Activated T-cell treated with anti-CD3 and anti-CD28 coated beads for 1 hour (primary cell): Measurements from ENCODE around the gene TTBK1.
A peak's percentile ranks its signal among the peaks of the same experiment; 100 is the strongest.

ENCODE experiments used
- DNase-seq: peaks from one replicate; pipeline ENCODE4 v3.0.0-alpha.2; 2020; ENCODE audit warnings: low read depth

Gene TTBK1

DNA sequence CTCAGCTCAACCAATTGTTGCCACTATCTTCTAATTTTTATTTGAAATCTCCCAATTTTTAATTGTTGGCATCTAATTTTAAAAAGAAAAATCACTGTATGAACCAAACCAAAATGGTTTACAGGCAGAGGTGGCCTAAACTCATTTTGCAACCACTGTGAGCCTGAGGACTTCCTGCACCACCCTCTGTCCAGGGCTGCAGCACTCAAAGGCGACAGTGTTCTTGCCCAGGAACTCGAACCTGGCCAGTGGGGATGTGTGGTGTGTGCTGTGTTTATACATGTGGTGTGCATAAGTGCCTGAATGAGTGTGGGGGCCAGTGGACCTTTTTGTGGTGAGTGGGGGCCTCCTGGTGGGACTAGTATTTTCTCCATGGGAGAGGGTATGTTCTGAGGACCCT lies 30.4 kb downstream of the TTBK1 start:
- no peak for DNase-seq

DNA sequence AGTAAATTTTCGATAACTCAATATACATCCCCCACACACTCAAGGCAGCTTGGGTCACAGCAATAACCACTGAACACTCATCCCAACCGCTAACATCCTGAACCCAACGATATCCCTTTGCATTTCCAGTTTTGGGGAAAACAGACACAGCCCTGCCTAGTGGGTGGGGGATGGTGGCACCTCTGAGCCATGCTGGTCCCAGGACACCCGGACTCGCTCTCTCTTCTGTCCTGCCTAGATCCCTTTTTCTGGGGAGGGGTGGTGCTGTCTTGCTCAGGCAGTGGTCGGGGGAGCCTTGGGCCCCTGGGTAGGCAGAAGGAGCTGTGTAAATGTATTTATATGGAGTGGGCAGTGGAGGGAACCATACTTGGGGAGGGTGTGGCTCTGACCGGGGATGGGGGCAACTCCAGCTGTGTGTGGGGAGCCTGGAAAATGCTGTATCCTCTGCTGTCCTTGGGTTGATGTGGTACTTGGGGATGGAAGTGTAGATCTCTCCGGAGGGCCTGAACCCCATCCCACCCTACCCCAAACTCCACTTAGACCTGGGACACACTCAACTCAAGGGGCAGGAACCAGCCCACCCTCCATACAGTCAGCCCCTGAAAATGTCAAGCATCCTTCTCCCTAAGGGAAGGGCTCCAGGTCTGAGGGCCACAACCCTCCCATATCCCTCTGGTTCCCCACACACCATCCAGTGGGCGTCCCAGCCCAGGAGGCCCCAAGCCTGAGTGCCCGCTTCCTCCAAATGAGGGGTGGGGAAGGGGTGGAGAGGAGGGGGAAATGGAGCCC lies 31.0 kb downstream of the TTBK1 start:
- no peak for DNase-seq

DNA sequence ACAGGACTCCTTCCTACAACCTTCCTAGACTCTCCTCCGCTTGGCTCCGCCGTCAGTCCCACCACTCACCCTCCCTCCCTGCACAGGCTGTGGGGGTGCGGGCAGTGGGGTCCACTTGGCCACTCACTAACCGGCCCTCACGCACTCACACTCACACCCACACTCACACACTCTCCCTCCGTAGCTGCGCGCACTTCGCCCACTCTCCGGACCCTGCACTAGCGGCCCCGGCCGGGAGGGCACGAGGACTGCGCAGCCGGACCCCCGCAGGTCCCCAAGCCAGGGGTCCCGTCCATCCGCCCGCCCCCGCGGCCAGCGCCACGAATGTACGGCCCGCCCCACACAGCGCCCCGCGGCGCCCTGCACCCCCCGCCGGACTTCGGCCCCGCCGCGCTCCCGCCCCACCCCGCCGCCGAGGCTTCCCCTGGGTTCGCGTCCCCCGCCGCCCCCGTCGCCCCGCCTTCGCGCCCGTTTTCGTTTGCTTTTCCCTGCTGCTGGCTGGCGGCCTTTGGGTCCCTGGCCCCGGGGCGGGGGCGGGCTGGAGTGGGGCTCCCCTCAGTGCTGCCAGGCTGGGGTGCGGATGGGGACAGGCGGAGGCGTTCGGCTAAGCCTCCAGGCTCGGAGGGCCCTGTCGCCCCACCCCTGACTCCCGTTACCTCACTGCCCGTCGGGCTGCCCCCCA lies 31.8 kb downstream of the TTBK1 start:
- peak; percentile 16 for DNase-seq

DNA sequence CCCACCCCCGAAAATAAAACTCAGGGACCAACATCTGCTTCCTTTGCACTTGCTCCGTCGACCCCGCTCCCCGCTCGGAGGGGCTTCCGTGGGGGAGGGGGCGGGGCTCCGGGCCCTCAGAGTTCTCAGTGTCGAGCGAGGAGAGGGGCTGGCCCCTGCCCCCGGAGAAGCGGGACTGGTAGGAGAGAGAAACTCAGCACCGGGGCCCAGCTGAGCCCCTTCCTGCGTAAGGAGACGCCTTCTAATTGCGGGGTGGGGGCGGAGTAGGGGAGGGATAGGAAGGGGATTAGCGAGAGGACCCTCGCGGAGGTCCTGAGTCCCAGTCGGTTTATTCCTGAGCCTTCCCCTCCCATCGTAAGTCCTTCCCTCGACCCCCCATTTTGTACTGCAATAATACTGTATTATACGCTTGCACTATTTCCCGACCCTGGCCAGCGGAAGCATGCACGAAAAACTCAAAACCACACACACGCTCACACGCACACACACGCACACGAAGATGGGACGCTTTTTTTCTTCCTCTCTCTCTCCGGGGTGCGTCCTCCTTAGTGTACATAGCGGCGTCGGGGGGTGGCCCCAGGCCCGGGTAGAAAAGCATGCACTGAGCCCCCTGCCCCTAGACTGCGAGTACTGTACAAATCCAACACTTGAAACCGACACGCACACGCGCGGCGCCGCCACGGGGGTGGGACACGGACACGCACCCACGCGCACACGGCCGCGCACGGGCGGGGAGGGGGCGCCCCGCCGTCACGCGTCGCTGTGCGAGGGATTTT lies 32.7 kb downstream of the TTBK1 start:
- DNase-seq = peak; percentile 14

DNA sequence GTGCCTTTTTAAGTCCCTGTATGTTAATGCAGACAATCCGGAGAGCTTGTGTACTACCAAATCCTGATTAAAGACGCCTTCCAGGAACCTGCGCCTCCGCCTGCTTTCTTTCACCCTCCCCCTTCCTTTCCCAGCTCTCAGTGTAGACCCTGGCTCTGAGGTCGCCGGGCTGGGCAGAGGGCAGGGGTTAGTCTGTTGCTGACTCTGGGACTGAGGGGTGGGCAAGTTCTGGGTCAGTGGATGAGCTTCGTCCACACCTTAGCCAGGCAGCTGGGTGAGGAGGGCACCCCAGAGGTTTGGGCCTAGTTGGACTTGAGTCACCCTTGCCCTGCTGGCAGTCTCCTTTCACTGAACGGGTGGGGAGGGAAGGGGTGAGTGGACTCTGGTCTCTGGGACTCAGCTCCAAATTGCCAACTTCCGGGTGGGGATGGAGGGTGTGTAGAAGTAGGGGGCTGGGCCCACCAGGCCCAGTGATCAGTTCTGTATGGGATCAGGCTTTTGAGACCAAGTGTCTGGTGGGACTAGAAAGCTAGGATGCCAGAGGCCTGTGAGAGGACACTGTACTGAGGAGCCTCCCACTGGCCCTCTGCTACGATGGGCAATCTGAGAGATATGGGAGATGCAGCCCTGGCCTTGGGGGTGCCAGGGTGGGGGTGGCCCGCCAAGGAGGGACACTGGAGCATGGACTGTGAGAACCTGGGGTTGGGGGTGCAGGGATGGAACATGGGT lies 33.5 kb downstream of the TTBK1 start:
- no peak for DNase-seq

DNA sequence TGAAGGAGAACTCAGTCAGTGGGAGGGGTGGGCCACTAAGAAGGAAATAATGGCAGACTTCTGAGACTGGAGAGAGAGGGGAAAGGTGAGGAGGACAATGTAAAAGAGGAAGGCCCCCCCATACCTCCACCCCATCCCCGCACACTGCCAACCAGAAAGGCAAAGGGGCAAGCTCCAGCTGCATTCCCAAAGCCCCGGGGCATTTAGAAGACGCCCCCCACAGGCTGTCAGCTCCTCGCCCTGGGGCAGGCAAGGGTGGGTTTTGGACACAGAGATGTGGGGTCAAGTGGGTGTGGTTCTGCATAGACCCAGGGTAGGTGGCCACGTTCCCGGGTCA lies 34.0 kb downstream of the TTBK1 start:
- DNase-seq = no peak

DNA sequence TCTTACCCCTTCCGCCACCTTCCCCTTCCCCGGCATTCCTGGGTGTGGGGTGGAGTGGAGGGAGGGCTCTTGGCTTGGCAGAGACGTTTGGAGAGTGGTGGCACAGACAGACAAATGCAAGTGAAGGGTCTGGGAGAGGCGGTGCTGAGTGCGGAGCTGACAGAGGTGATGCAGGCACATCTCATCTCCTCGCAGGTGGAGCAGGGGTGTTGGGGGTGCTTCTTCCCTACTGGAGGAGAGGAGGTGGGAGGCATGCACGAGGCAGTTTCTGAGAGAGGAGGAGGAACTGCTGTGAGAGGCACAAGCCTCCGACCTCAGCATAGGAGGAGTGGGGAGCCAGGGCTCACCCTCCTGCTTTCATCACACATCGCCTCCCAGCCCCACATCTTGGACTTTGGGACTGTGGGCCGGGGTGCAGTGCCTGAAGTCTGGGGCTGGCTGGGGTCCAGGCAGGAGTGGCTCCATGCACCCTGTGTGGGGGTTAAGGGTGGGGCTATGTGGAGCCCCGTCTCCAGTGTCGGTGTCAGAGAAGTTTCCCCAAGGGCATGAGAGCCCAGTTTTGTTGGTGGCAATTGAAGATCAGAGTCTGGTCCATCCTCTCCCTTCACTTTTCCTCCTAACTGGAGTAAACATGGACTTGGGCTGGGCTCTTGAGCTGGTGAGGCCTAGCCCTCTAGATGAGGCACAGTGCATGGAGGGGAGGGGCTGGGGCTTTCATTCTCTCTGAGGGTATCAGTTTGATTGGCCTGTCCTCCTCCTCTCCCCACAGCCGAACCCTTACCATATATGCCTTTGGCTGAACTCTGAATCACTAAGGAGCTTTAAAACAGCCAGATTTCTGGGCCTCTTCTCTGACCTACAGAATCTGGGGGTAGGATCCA lies 34.6 kb downstream of the TTBK1 start:
- no peak for DNase-seq

DNA sequence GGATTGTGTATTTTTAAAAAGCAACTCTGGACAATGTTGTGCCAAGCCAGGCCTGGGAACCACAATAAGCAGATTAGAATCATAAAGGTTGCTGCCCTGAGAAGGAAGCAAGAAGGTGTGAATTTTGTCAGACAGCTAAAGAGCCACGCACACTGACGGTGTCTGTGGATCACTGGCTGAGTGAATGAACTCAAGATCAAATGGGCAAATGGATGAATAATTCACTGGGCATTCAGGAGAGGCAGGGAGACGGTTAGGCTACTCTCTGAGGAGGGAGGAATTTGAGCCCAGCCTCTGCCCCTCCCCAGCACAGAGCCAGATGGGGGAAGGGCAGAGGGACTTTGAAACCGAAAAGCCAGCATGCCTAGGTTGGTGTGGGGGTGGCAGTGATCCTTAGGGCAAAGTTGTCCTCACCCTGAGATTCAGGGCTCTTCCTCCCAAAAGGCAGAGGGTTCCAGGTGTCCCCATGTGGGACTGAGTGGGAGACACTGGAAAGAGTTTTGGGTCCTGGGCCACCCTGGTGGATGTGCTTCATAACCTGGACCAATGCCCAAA lies 35.3 kb downstream of the TTBK1 start:
- DNase-seq = no peak

DNA sequence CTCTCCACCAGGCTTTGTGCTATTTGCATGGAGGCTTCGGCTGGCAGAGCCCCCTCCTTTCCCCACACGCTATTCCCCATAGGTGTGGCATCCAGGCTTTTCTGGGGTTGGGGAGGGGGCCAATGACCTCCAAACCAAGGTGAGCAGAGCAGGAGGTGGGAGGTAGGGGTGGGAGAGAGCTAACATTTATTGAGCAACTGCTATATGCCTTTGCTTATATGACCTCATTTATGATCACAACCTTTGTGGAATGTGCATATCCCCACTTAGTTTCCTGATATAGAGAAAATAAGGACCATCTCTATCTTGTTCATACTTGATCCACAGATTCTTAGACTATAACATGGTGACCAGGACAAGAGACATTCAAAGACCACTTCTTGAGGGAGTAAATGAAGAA lies 37.0 kb downstream of the TTBK1 start:
- DNase-seq = no peak

DNA sequence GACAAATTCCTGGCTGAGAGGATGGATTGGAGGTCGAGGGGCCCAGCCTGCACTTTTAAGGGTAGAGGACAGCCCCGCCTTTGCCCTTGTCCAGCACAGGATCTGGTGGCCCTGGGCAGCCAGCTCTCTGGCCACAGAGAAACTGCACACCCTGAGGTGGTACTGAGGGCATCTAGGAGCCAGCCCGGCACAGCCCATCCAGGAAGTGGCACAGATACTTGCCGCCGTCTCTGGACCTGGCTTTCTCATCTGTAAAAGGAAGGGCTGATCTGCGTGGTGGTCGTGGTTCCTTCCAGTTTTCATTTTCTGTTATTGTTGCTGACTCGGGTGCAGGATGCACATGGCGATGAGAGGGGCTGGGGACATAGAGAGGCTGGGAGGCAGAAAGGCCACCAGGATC lies 38.8 kb downstream of the TTBK1 start:
- DNase-seq = no peak

DNA sequence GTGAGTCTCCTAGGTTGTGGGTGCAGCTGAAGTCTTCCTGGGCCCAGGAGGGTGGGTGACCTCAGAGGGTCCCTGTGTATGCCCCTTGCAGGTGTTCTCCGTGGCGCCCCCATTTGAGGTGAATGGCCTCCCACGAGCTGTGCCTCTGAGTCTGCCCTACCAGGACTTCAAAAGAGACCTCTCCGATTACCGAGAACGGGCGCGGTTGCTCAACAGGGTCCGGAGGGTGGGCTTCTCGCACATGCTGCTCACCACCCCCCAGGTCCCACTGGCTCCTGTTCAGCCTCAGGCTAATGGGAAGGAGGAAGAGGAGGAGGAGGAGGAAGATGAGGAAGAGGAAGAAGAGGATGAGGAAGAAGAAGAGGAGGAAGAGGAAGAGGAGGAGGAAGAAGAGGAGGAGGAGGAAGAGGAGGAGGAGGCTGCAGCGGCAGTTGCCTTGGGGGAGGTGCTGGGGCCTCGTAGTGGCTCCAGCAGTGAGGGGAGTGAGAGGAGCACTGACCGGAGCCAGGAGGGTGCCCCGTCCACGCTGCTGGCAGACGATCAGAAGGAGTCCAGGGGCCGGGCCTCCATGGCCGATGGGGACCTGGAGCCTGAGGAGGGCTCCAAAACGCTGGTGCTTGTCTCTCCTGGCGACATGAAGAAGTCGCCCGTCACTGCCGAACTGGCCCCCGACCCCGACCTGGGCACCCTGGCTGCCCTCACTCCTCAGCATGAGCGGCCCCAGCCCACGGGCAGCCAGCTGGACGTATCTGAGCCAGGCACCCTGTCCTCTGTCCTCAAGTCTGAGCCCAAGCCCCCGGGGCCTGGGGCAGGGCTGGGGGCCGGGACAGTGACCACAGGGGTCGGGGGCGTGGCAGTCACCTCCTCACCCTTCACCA lies 39.6 kb downstream of the TTBK1 start:
- no peak for DNase-seq

DNA sequence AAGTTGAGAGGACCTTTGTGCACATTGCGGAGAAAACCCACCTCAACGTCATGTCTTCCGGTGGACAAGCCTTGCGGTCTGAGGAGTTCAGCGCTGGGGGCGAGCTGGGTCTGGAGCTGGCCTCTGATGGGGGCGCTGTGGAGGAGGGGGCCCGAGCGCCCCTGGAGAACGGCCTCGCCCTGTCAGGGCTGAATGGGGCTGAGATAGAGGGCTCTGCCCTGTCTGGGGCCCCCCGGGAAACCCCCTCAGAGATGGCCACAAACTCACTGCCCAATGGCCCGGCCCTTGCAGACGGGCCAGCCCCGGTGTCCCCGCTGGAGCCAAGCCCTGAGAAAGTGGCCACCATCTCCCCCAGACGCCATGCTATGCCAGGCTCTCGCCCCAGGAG lies 40.2 kb downstream of the TTBK1 start:
- DNase-seq = no peak

DNA sequence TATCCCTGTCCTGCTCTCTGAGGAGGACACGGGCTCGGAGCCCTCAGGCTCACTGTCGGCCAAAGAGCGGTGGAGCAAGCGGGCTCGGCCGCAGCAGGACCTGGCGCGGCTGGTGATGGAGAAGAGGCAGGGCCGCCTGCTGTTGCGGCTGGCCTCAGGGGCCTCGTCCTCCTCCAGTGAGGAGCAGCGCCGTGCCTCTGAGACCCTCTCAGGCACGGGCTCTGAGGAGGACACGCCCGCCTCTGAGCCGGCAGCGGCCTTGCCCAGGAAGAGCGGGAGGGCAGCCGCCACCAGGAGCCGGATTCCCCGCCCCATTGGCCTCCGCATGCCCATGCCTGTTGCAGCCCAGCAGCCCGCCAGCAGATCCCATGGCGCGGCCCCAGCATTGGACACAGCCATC lies 40.6 kb downstream of the TTBK1 start:
- no peak for DNase-seq

DNA sequence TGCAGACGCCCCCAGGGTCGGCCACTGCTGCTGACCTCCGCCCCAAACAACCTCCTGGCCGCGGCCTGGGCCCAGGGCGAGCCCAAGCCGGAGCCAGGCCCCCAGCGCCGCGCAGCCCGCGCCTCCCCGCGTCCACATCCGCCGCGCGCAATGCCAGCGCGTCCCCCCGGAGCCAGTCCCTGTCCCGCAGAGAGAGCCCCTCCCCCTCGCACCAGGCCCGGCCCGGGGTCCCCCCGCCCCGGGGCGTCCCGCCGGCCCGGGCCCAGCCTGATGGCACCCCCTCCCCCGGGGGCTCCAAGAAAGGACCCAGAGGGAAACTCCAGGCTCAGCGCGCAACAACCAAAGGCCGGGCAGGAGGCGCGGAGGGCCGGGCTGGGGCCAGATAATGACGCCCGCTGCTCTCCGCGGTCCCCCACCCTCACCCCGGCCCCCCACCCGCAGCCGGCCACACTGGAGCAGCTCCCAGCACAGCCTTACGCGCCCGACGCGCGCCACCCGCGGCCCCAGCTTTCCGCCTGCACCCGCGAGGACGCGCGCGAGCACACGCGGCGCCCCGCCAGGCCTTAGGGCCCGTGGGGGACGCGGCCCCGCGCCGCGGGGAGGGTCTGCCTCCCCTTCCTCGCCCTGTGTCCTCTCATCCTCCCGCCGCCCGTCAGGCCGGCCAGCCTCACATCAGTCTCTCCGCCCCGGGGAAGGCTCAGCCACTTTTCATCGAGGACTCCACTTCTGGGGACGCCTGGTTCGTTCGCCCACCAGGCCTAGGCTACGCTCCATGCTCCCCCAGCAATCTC lies 41.9 kb downstream of the TTBK1 start:
- no peak for DNase-seq

DNA sequence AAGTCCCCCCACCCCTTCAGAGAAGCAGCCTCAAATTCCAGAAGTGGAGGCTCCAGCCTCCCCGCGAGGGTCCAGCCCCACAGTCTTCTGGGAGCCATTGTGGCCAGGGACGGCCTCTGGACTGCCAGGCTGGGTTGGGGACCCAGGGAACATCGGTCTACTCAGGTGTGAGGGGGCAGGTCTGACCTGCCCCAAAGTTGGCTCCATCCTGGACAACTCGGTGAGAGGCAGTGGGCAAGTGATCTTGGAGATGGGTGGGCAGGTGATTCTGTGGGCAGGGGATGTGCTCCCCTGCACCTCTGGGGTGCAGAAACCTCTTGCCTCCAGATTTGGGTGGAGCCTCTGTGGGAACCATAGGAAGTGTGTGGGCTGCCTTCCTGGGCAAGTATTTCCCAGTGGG lies 42.6 kb downstream of the TTBK1 start:
- DNase-seq = no peak

DNA sequence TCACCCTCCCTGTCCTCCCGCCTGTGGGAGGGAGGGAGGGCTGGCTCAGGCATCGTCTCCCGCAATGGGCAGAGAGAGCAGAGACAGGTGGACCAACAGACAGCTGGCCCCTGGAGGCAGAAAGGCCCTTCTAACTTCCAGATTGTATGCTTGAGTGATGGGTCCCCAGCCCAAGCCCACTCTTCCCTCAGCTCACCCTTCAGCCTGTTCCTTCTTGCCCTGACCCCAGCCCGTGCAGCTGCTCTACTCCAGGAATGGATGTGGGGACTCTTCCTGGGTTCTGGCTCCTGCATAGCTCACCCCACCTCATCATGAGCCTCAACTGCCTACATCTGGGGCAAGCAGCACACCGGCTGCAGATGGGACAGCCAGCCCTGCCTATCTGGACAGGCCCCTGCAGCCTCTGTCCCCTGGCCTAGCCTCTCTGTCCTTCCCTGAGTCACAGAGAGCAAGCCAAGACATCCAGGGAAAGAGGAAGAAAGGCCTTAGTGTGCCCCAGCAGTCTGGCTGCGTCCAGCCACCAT lies 43.2 kb downstream of the TTBK1 start:
- no peak for DNase-seq

DNA sequence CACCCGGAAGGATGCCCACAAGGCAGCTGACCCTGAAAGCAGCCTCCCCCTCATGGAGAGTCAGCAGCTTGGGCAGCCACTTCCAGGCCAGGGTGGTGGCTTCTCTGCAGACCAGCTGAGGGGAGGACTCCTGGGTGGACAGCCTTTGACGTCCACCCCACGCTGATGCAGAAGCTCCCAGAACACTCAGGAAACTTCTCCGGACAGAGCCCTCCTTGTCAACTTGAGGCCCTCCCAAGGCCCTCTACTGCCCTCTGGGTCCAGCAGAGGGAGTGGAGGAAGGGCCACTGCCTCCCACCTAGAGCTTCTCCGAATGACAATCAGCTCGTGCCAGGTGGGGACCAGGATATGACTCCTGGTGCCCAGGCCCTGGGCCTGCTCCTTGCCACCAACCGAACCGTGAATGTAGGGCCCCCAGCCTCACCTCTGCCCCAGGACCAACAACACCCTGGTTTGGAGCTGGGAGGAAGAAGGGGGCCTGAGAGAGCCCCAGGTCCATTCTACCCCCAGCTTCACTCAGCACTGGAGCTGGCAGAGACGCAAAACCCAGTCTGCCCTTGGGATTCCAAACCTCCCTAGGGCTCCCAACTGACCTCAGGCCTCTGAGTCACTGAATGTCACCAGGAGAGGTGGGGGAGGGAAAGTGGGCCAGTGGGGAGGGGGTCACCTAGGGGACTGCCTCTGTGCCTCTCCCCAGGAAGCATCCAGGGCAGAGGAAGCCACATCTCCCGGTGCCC lies 43.9 kb downstream of the TTBK1 start:
- DNase-seq = no peak
